GM12891 (cell line): ENCODE data around the gene AGBL1.

ENCODE experiments used
- POLR2A ChIP-seq: IDR thresholded peaks from 2 replicates; pipeline ENCODE4 v1.6.1; 2011; ENCODE audit warnings: low read depth, low read length, control low read depth
- POLR2AphosphoS5 ChIP-seq: IDR thresholded peaks from 2 replicates; pipeline ENCODE4 v1.6.1; 2011; ENCODE audit warnings: low read depth, low read length, control low read depth

- TF ChIP-seq POLR2AphosphoS5 (no peak), POLR2A (no peak)
Observed at GRCh38 chr15:86077070-86077469, 2.6 kb upstream of the AGBL1 start.
